NCI-H187 (cell line): ENCODE measurements around the gene BID.

Experiments used
- DNase-seq, 2 experiments: peaks; one replicate each; lab custom pipeline; 2025; lab: John Stamatoyannopoulos, UW

The BID gene

GRCh38 chr22:17774206-17774925, at the start of gene BID:
TSS of gene BID (minus strand) at chr22:17774469. CDS start at chr22:17750116, 24,353 bp downstream.
- DNase-seq: no peak

- no peak for DNase-seq
Observed at GRCh38 chr22:17823964-17824363, 49.7 kb upstream of the BID start.

- DNase-seq: no peak
Observed at GRCh38 chr22:17823226-17823625, 49.0 kb upstream of the BID start.

DNA sequence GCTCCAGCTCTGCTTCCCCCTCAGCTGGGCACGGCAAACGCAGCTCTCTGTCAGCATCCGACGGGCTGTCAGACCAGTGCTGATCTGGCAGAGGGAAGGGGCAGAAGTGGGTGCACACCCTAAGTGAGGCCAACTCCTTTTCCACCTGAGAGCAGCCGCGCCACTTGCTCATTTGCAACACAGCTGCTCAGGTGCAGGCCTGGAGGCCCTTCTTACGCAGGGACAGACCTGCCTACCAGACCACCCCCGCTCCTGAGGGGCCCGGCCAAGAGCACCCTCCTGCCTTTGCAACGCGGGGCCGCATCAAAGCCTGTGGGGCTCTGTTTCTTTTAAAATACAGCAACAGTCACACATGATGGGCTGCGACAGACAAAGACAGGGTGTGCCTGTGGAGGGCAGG, 47.8 kb upstream of the BID start:
- DNase-seq: no peak

GRCh38 chr22:17820879-17821439, 46.7 kb upstream of the BID start:
- DNase-seq: no peak

GRCh38 chr22:17818649-17819048, 44.4 kb upstream of the BID start:
- DNase-seq: no peak

GRCh38 chr22:17818180-17818579, 43.9 kb upstream of the BID start:
- DNase-seq: no peak

- no peak for DNase-seq
Observed at GRCh38 chr22:17817511-17818065, 43.3 kb upstream of the BID start.

DNA sequence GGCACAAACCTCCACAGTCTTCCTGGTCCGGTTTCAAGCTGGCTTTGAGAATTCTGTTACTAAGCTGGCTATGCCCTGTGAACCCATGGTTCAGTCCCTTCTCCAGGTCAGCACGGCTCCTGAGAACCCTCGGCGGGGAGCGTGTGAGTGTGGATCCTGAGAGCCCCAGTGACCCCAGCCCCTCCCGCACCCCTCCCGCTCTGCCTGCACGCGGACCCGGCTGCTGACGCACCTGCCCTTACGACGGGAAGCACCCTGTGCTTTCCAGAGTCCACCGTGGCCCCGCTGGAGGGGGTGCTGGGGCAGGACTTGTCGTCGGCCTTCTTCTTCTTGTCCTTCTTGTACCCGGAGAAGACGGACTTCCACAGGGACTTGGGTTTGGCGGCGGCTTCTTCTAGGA, 42.8 kb upstream of the BID start:
- DNase-seq: no peak

DNA sequence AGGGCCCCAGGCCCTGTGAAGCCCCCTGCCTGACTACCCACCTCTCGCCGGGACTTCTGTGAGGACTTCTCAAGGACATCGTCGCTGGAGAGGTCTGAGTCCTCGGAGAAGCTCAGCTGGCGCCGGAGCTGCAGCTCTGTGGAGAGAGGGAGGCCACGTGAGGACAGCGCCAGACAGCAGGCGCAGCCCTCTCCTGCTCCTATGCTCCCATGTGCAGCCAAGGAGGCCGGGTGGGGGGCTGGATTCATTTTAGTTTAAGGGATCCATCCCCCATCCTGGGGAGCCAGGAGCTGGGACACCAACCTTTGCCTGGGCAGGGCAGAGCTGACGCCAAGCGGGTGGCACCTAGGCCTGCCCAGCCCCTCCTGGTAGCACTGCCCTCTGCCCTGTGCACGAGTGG, 42.4 kb upstream of the BID start:
- DNase-seq: no peak

GRCh38 chr22:17815703-17816254, 41.5 kb upstream of the BID start:
- no peak for DNase-seq

DNA sequence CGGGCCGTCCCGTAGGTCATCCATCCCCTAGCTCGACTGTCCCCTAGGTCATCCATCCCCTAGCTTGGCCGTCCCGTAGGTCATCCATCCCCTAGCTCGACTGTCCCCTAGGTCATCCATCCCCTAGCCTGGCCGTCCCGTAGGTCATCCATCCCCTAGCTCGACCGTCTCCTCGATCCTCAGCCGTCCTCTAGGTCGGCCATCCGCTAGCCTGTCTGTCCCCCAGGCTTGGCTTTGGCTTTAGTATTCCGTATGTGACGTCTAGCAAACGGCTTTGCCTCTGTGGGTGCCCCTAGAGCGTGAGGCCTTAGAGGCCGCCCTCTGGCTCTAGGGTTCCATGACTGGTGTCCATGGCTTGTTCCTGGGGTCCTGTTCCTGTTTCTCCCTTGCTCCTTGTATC, 40.6 kb upstream of the BID start:
- DNase-seq: no peak

DNA sequence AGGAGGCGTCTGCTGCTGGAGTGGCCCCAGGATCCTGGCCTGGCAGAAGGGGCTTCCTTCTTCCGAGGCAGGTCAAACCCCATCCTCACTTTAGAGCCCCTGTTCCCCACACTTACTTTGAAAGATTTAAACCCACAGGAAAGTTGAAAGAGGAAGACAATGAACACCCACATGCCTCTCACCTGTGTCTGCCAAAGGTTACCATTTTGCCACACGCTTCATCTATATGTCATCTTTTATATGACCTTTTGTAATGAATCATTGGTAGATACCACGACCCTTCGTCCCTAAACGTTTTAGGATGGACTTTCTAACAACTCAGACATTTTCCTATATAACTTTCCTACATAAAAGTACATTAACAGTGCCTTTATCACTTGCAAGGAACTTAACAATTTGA, 39.8 kb upstream of the BID start:
- DNase-seq: no peak

GRCh38 chr22:17811119-17811518, 36.9 kb upstream of the BID start:
- no peak for DNase-seq

DNA sequence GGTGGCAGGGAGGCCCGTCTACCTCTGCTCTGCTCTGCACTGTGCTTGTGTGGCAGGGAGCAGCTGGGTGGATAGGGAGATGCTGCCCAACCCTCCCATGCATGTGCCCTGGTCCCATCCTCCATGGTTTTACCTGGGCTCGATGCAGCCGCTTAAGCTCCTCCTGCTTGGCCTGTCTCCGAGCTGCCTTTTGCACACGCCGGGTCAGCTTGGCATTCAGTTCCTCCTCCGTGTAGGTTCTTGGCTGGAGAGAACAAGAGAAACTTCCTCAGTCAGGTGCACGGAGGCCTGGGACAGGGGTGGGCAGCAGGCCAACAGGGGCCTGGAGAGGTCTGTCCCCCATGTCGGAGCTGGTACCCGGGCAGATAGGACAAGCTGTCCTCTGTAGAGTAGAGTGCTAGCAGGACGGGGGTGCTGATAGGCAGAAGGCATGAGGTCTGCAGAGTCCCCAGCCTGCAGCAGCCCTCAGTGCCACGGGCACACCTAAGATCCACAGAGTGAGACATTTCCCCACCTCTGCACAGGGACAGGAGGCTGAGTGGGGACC, 36.4 kb upstream of the BID start:
- no peak for DNase-seq

- DNase-seq: peak; percentile 43 to 81
Observed at GRCh38 chr22:17808693-17809403, 34.6 kb upstream of the BID start.

DNA sequence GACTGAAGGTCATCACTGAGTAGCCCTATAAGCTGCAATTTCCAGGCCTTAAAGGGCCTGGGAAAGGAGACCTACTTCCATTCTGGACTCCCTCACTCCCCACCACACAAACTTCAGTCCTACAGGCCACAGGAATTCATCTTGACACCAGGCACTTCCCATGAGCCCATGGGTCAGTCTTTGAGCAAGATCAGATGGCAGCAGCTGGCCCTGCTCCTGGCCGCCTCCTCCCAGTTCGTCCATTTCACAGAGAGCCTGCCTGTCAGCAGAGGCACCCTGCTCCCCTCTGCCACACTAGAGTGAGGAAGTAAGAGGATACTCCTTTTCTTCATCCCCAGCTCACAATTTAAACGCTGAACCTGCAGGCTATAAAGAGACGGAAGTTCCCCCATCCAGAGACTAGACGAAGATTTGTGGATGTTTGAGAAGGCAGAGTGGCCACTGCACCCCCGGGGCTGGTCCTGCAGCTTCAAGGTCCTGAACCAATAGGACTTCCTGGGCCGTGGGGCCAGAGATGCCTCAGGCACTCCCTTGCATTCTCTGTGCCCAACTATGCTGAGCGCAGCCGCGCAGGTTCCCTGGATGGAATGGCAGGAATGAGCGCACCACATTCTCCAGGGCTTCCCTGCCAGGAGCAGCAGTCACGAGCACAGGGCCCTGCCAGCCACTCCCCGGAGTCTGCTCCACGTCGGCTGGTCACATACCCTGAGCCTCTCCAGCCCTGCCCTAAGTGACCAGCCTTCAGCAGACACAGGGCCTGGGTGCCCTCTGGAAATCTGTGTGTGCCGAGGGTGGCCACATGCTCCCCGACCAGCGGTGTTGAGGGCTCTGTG, 33.5 kb upstream of the BID start:
- peak; percentile 23 to 28 for DNase-seq

- DNase-seq: no peak
Observed at GRCh38 chr22:17807086-17807485, 32.8 kb upstream of the BID start.

GRCh38 chr22:17806437-17806836, 32.2 kb upstream of the BID start:
- no peak for DNase-seq

GRCh38 chr22:17804331-17805080, 30.2 kb upstream of the BID start:
- no peak for DNase-seq
